ENCODE results near the gene SLCO3A1. TPM values are rescaled to one million over a fixed set of nuclear protein-coding genes. Genes with fewer than 3 reads are reported as not detected.

The SLCO3A1 gene
- total and polyA plus RNA-seq, 2 of the 8 experiments (the other 6 are each of a cell fraction or from before 2014, with no cell fraction given), result 15.1 to 20.4 TPM

DNA sequence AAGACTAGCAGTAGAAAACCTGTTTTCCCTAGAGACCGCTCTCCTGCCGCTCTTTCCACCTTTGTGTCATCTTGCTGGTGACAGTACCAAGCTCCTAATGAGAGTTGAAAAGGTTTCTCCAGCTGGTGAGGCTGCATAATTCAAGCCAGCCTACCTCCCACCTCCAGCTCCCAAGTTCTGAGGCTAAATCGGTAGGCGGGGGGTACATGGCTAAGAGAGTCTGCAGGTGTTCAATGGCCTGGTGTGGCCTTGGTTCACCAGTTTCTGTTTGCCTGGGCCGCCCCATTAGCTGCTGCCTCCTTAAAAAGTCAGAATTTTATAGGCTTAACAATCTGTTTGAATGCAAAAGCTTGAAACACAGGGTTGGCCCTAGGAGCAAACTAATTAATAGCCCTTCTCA lies 262.8 kb downstream of the SLCO3A1 start:
- no peak overlapping the region; a peak in 1 of 4 replicates for H3K4me2 ChIP-seq (ENCODE audit: insufficient read depth in 1 of 2, low read depth in 2 of 2, low read length in 2 of 2)
- no peaks in the 10 kb centered on the region for H3K9me3 ChIP-seq (ENCODE audit: insufficient read depth in 2 of 2, low read depth in 1 of 2, low read length in 1 of 2)
- no peak overlapping the region for H2AFZ ChIP-seq (ENCODE audit: low read length)
- no peak overlapping the region for H4K5ac ChIP-seq (ENCODE audit: insufficient read length, low read depth, low read length)
- H3K18ac ChIP-seq (ENCODE audit: extremely low read depth, low read length), result no peak overlapping the region
- H2BK120ac ChIP-seq (replicated peaks; ENCODE audit: low read depth, low read length), result no peak overlapping the region
- no peaks in the 10 kb centered on the region for H3K23me2 ChIP-seq (ENCODE audit: low read depth, low read length)
- no peaks in the 10 kb centered on the region for H3K27me3 ChIP-seq (replicated peaks in 1 of 4; ENCODE audit: control insufficient read depth in 3 of 4, extremely low read depth in 1 of 4, insufficient read depth in 3 of 4, low read length in 3 of 4)
- H4K20me1 ChIP-seq (replicated peaks in 1 of 2; ENCODE audit: control insufficient read depth in 1 of 2, insufficient read depth in 2 of 2, low read length in 2 of 2), result no peaks in the 10 kb centered on the region
- H3K79me1 ChIP-seq (ENCODE audit: low read depth, low read length), result no peaks in the 10 kb centered on the region
- H3K4me3 ChIP-seq (ENCODE audit: extremely low read depth in 1 of 4, insufficient read depth in 2 of 4, low read depth in 3 of 4, low read length in 4 of 4), result no peak overlapping the region
- H4K91ac ChIP-seq (replicated peaks; ENCODE audit: insufficient read length, low read length), result peak overlapping the region; percentile 8
- WGBS, 2 experiments (ENCODE audit: extremely low coverage in 1 of 2, insufficient coverage in 1 of 2, insufficient read length in 1 of 2, insufficient replicate concordance in 2 of 2, low coverage in 1 of 2, low lambda C conversion rate in 2 of 2, missing lambda C conversion rate in 1 of 2), result 90% methylated on average over 5 of the region's 5 CpGs; no CpG with 5 or more reads in 1 of the 2 experiments
- H3K56ac ChIP-seq (replicated peaks; ENCODE audit: insufficient read length, low read depth, low read length), result no peak overlapping the region
- no peak overlapping the region for H2BK15ac ChIP-seq (ENCODE audit: low read length)
- H3K4me1 ChIP-seq (replicated peaks in 1 of 4; ENCODE audit: control insufficient read depth in 3 of 4, insufficient read depth in 4 of 4, low read length in 3 of 4), result peaks cover 18 to 39% (median 30%) of the 10 kb centered on the region in 4 experiments
- peaks cover 0 to 5% (median 0%) of the 10 kb centered on the region in 4 experiments; a peak in 1 of 8 replicates for H3K36me3 ChIP-seq (ENCODE audit: control insufficient read depth in 2 of 4, insufficient read depth in 4 of 4, low read length in 3 of 4)
- ChIA-PET CTCF (ENCODE audit: partially characterized antibody) (interaction anchor here (1.2 to 4.6 kb wide), 4 partner anchors 8 to 151 kb away, joined by 4 to 25 read pairs (median 7); no protein-coding TSS in a partner anchor), POLR2A (ENCODE audit: partially characterized antibody) (no interaction called here)
- FAIRE-seq (no peak), DNase-seq (ENCODE audit: low read depth in 1 of 2, low spot score in 2 of 2) (no peak)
- H3K4ac ChIP-seq (replicated peaks; ENCODE audit: insufficient read length, low read depth, low read length), result no peak overlapping the region
- H2AK5ac ChIP-seq (ENCODE audit: low read depth, low read length), result no peak overlapping the region
- H2BK5ac ChIP-seq (ENCODE audit: low read depth, low read length), result no peak overlapping the region
- H3K9ac ChIP-seq (replicated peaks in 1 of 4; ENCODE audit: extremely low read depth in 1 of 4, low read depth in 3 of 4, low read length in 3 of 4), result no peak overlapping the region; a peak in 2 of 7 replicates
- no peak overlapping the region for H4K8ac ChIP-seq (ENCODE audit: extremely low read depth, insufficient read depth, low read length)
- no peak overlapping the region for H2BK12ac ChIP-seq (ENCODE audit: low read depth, low read length)
- no peak overlapping the region for H3K27ac ChIP-seq (ENCODE audit: low read depth, low read length)
- H3K14ac ChIP-seq (ENCODE audit: insufficient read length), result no peak overlapping the region
- H3K79me2 ChIP-seq (ENCODE audit: control insufficient read depth in 1 of 2, insufficient read depth in 2 of 2, low read length in 2 of 2), result no peaks in the 10 kb centered on the region
- H2BK20ac ChIP-seq (ENCODE audit: low read length), result peak overlapping the region; percentile 15
- H3K23ac ChIP-seq (ENCODE audit: insufficient read length), result no peak overlapping the region
- TF ChIP-seq, protein P1, sequence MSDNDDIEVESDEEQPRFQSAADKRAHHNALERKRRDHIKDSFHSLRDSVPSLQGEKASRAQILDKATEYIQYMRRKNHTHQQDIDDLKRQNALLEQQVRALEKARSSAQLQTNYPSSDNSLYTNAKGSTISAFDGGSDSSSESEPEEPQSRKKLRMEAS (IDR thresholded peaks at IDR 0.05), result no peak
- TF ChIP-seq RAD21 (IDR thresholded peaks at IDR 0.05 in 1 of 2, conservative IDR thresholded peaks at IDR 0.05 in 1 of 2; ENCODE audit: low read depth in 2 of 2, low read length in 2 of 2), result no peak
- TF ChIP-seq GTF2F1 (IDR thresholded peaks at IDR 0.05; ENCODE audit: borderline replicate concordance, low read depth, low read length), result no peak
